ENCODE measurements around the gene CA11. TPM values are rescaled to one million over a fixed set of nuclear protein-coding genes. Genes with fewer than 3 reads are reported as not detected.
A peak's percentile ranks its signal among the peaks of the same experiment; 100 is the strongest.
"Not testable (repeated sequence)": the region's sequence is repeated elsewhere in the genome, so short reads cannot be mapped to it uniquely, and the experiment has no call there.

CA11 gene
- total RNA-seq (10 to 100 TPM; 16.2 to 21.3 TPM), polyA plus RNA-seq (10 to 100 TPM in 1 of 3 donors, 1 to 10 TPM in 2; 6.6 to 14.1 (median 7.2) TPM), total RNA-seq (6.2 to 17.5 (median 9.2) reads per million in 6 experiments)

- Mint-ChIP-seq H3K27ac (peak within 1 kb of the TSS; percentile 82 to 98 (median 94)), H3K27me3 (no peaks in the 10 kb centered on the region), H3K4me3 (peak within 1 kb of the TSS; percentile 92 to 99 (median 94)), H3K9me3 (no peaks in the 10 kb centered on the region), H3K36me3 (peaks cover 0 to 2% (median 0%) of the 10 kb centered on the region in 3 donors), H3K4me1 (peaks cover 33 to 54% (median 50%) of the 10 kb centered on the region in 4 donors)
- ATAC-seq (peak; percentile 81 to 82), DNase-seq (peak; percentile 87 to 99 (median 93))
- POLR2A ChIA-PET = interaction anchor here (0.7 to 4.6 kb wide), 20 partner anchors 9 to 1204 kb away, joined by 3 to 44 read pairs (median 5); partner anchors contain the start of genes DBP, GYS1, RPL18 and RUVBL2
Observed at GRCh38 chr19:48646001-48646721, at the start of gene CA11. Gene CA11 (minus strand): TSS chr19:48646187. CDS start chr19:48645632, 555 bp downstream.

GRCh38 chr19:48693629-48694028 is 47.6 kb upstream of the CA11 start:
- POLR2A ChIA-PET, H3K9me3 Mint-ChIP-seq, H3K36me3 Mint-ChIP-seq, DNase-seq, H3K4me3 Mint-ChIP-seq, H3K27ac Mint-ChIP-seq, ATAC-seq: not testable (repeated sequence)
- Mint-ChIP-seq H3K27me3 (peaks cover 4 to 18% (median 7%) of the 10 kb centered on the region in 5 donors), H3K4me1 (peaks cover 8 to 14% (median 12%) of the 10 kb centered on the region in 4 donors)

GRCh38 chr19:48689449-48689848 is 43.5 kb upstream of the CA11 start:
- H3K4me1 Mint-ChIP-seq = no peaks in the 10 kb centered on the region
- H3K4me3 Mint-ChIP-seq = no peak overlapping the region
- H3K36me3 Mint-ChIP-seq = peaks cover 0 to under 1% (median 0%) of the 10 kb centered on the region in 3 donors
- H3K9me3 Mint-ChIP-seq = no peaks in the 10 kb centered on the region
- DNase-seq (no peak), ATAC-seq (no peak)
- no peak overlapping the region for H3K27ac Mint-ChIP-seq
- POLR2A ChIA-PET = no interaction called here
- H3K27me3 Mint-ChIP-seq = no peaks in the 10 kb centered on the region

GRCh38 chr19:48687776-48688175 is 41.8 kb upstream of the CA11 start:
- Mint-ChIP-seq H3K27me3 (no peaks in the 10 kb centered on the region), H3K9me3 (no peaks in the 10 kb centered on the region), H3K36me3 (no peaks in the 10 kb centered on the region), H3K27ac (no peak overlapping the region), H3K4me1 (peaks cover 0 to 2% (median 0%) of the 10 kb centered on the region in 4 donors), H3K4me3 (no peak overlapping the region)
- POLR2A ChIA-PET = no interaction called here
- ATAC-seq (no peak), DNase-seq (no peak)

GRCh38 chr19:48686637-48687036 is 40.6 kb upstream of the CA11 start:
- H3K27ac Mint-ChIP-seq, H3K4me3 Mint-ChIP-seq, ATAC-seq, H3K36me3 Mint-ChIP-seq, H3K9me3 Mint-ChIP-seq, H3K27me3 Mint-ChIP-seq, H3K4me1 Mint-ChIP-seq, DNase-seq, POLR2A ChIA-PET: not testable (repeated sequence)

GRCh38 chr19:48686088-48686487 is 40.1 kb upstream of the CA11 start:
- POLR2A ChIA-PET = no interaction called here
- Mint-ChIP-seq H3K4me1 (peaks cover 0 to 2% (median 0%) of the 10 kb centered on the region in 4 donors), H3K4me3 (no peak overlapping the region), H3K36me3 (no peaks in the 10 kb centered on the region), H3K9me3 (no peaks in the 10 kb centered on the region), H3K27me3 (no peaks in the 10 kb centered on the region), H3K27ac (no peak overlapping the region)
- ATAC-seq (no peak), DNase-seq (no peak)

GRCh38 chr19:48685583-48685982 is 39.6 kb upstream of the CA11 start:
- no peak for DNase-seq
- Mint-ChIP-seq H3K9me3 (no peaks in the 10 kb centered on the region), H3K4me3 (no peak overlapping the region), H3K27ac (no peak overlapping the region), H3K27me3 (no peaks in the 10 kb centered on the region), H3K36me3 (no peaks in the 10 kb centered on the region), H3K4me1 (peaks cover 0 to 2% (median 0%) of the 10 kb centered on the region in 4 donors)
- POLR2A ChIA-PET = no interaction called here
- no peak for ATAC-seq

- Mint-ChIP-seq H3K27ac (peak overlapping the region in 3 of 10 donors; percentile 37 to 76 (median 59)), H3K4me1 (peaks cover 0 to 2% (median 0%) of the 10 kb centered on the region in 4 donors), H3K9me3 (no peaks in the 10 kb centered on the region), H3K27me3 (no peaks in the 10 kb centered on the region), H3K4me3 (peak overlapping the region in 8 of 10 donors; percentile 8 to 64 (median 46)), H3K36me3 (no peaks in the 10 kb centered on the region)
- POLR2A ChIA-PET = no interaction called here
- peak in 6 of 10 donors; percentile 27 to 74 (median 43) for DNase-seq
- ATAC-seq = peak; percentile 45 to 82
Observed at GRCh38 chr19:48683349-48683748, 37.4 kb upstream of the CA11 start.

- H3K4me1 Mint-ChIP-seq = peaks cover 0 to 2% (median under 1%) of the 10 kb centered on the region in 4 donors
- no peaks in the 10 kb centered on the region for H3K27me3 Mint-ChIP-seq
- DNase-seq (no peak), ATAC-seq (no peak)
- H3K9me3 Mint-ChIP-seq = no peaks in the 10 kb centered on the region
- POLR2A ChIA-PET = no interaction called here
- no peaks in the 10 kb centered on the region for H3K36me3 Mint-ChIP-seq
- H3K27ac Mint-ChIP-seq = no peak overlapping the region
- no peak overlapping the region for H3K4me3 Mint-ChIP-seq
Observed at GRCh38 chr19:48681127-48681470, 35.1 kb upstream of the CA11 start.

- Mint-ChIP-seq H3K27me3 (no peaks in the 10 kb centered on the region), H3K4me1 (peaks cover 0 to 5% (median 1%) of the 10 kb centered on the region in 4 donors), H3K27ac (no peak overlapping the region), H3K36me3 (no peaks in the 10 kb centered on the region), H3K4me3 (no peak overlapping the region), H3K9me3 (no peaks in the 10 kb centered on the region)
- ATAC-seq = no peak
- POLR2A ChIA-PET = no interaction called here
- no peak for DNase-seq
Observed at GRCh38 chr19:48680436-48681126, 34.6 kb upstream of the CA11 start.

GRCh38 chr19:48680006-48680405 is 34.0 kb upstream of the CA11 start:
- H3K4me3 Mint-ChIP-seq, H3K36me3 Mint-ChIP-seq, H3K9me3 Mint-ChIP-seq, DNase-seq, POLR2A ChIA-PET, ATAC-seq, H3K27me3 Mint-ChIP-seq, H3K27ac Mint-ChIP-seq: not testable (repeated sequence)
- H3K4me1 Mint-ChIP-seq = peaks cover 3 to 11% (median 6%) of the 10 kb centered on the region in 4 donors

- Mint-ChIP-seq H3K4me3 (no peak overlapping the region), H3K9me3 (no peaks in the 10 kb centered on the region), H3K27me3 (no peaks in the 10 kb centered on the region), H3K4me1 (peaks cover 3 to 11% (median 6%) of the 10 kb centered on the region in 4 donors), H3K27ac (no peak overlapping the region), H3K36me3 (no peaks in the 10 kb centered on the region)
- POLR2A ChIA-PET = no interaction called here
- no peak for DNase-seq
- no peak for ATAC-seq
Observed at GRCh38 chr19:48678201-48678600, 32.2 kb upstream of the CA11 start.

GRCh38 chr19:48676887-48677286 is 30.9 kb upstream of the CA11 start:
- Mint-ChIP-seq H3K27ac (no peak overlapping the region), H3K4me3 (no peak overlapping the region), H3K36me3 (no peaks in the 10 kb centered on the region), H3K4me1 (peaks cover 3 to 11% (median 6%) of the 10 kb centered on the region in 4 donors), H3K9me3 (no peaks in the 10 kb centered on the region), H3K27me3 (no peaks in the 10 kb centered on the region)
- POLR2A ChIA-PET = no interaction called here
- no peak for DNase-seq
- no peak for ATAC-seq

Data from naive thymus-derived CD8-positive, alpha-beta T cell (primary cell).